Body of pancreas (tissue), 4 donors: ENCODE measurements around the gene MGME1. TPM values are rescaled to one million over a fixed set of nuclear protein-coding genes. Genes with fewer than 3 reads are reported as not detected.

Experiments
- ATAC-seq: fragments of 150-250 bp; one replicate; pipeline ENCODE4 v1.9.1; 2016
- DNase-seq, 4 donors: peaks; one replicate each; pipeline ENCODE4 v3.0.0-alpha.2; 2019
- H3K27ac ChIP-seq, 4 donors: fragments of 200-600 bp; sonication (generic); 1 replicate in 3 of 4; 2 replicates in 1 of 4; pipeline versions ENCODE4 v1.5.1 to v1.6.1; 2016 to 2019; ENCODE audit warnings: mild to moderate bottlenecking in 1 of 4, mixed read lengths in 1 of 4, moderate library complexity in 1 of 4
- H3K27me3 ChIP-seq, 2 donors: fragments of 200-600 bp; sonication (generic); one replicate each; pipeline ENCODE4 v1.6.0; 2016; ENCODE audit warnings: mild to moderate bottlenecking in 1 of 2
- H3K36me3 ChIP-seq, 2 donors: fragments of 200-600 bp; sonication (generic); replicated peaks in 1 of 2; 2 replicates each; pipeline ENCODE4 v1.5.1; 2016; ENCODE audit warnings: low read depth in 2 of 2; ENCODE audit not compliant: insufficient read depth in 1 of 2
- H3K4me1 ChIP-seq: fragments of 200-600 bp; sonication (generic); one replicate; pipeline ENCODE4 v1.6.0; 2016
- H3K4me3 ChIP-seq, 2 donors: fragments of 200-600 bp; sonication (generic); 1 replicate in 1 of 2; 2 replicates in 1 of 2; pipeline ENCODE4 v1.5.1; 2016 to 2019
- H3K9me3 ChIP-seq, 3 donors: fragments of 200-600 bp; sonication (generic); 1 replicate in 2 of 3; 2 replicates in 1 of 3; pipeline ENCODE4 v1.5.1; 2016
- POLR2A ChIP-seq, 3 donors: fragments of 450-650 bp; IDR thresholded peaks; one replicate each; pipeline ENCODE4 v1.6.1; 2016; ENCODE audit warnings: antibody characterized with exemption in 3 of 3, mild to moderate bottlenecking in 2 of 3
- WGBS, 2 donors: methylation state at CpG; one replicate each; pipeline ENCODE4 v1.1.5; 2017; 5-methylcytosine and 5-hydroxymethylcytosine counted together
- intact Hi-C: fragments of 100-400 bp; cut with DNase I; formaldehyde crosslinking; loops from one replicate; pipeline ENCODE4 v1.15.1; 2023
- total RNA-seq, 2 donors: library from RNA; depleted of rRNA; stranded (reverse); fragments of >200 nt; gene quantifications; one replicate each; pipeline ENCODE4 v1.1.0, GENCODE V29; 2016
- TF ChIP-seq, protein P1 (sequence below), 7 experiments: fragments of 450-650 bp in 4 of 7; fragments of 200-600 bp in 3 of 7; sonication (generic) in 3 of 7; IDR thresholded peaks; one replicate each; pipeline ENCODE4 v1.5.1; 2016 to 2019; ENCODE audit warnings: antibody characterized with exemption in 7 of 7

MGME1 gene
- total RNA-seq, 2 donors from 2014 or later = 3.0 to 6.5 TPM

GRCh38 chr20:17925940-17926300, 42.9 kb upstream of the MGME1 start:
- TF ChIP-seq POLR2A (IDR thresholded peaks at IDR 0.05) = no peak
- TF ChIP-seq, protein P1, sequence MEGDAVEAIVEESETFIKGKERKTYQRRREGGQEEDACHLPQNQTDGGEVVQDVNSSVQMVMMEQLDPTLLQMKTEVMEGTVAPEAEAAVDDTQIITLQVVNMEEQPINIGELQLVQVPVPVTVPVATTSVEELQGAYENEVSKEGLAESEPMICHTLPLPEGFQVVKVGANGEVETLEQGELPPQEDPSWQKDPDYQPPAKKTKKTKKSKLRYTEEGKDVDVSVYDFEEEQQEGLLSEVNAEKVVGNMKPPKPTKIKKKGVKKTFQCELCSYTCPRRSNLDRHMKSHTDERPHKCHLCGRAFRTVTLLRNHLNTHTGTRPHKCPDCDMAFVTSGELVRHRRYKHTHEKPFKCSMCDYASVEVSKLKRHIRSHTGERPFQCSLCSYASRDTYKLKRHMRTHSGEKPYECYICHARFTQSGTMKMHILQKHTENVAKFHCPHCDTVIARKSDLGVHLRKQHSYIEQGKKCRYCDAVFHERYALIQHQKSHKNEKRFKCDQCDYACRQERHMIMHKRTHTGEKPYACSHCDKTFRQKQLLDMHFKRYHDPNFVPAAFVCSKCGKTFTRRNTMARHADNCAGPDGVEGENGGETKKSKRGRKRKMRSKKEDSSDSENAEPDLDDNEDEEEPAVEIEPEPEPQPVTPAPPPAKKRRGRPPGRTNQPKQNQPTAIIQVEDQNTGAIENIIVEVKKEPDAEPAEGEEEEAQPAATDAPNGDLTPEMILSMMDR (IDR thresholded peaks at IDR 0.05) = no peak
- Histone ChIP-seq H3K27ac (peak overlapping the region; percentile 9 to 42 (median 29)), H3K9me3 (no peaks in the 10 kb centered on the region), H3K4me1 (peaks cover 52% of the 10 kb centered on the region), H3K36me3 (no peaks in the 10 kb centered on the region), H3K27me3 (no peaks in the 10 kb centered on the region), H3K4me3 (no peak overlapping the region)
- 25 to 29% methylated on average over 1 of the region's 1 CpG for WGBS, 2 donors
- ATAC-seq (no peak), DNase-seq (no peak)
- intact Hi-C loops = no loop called here

DNA sequence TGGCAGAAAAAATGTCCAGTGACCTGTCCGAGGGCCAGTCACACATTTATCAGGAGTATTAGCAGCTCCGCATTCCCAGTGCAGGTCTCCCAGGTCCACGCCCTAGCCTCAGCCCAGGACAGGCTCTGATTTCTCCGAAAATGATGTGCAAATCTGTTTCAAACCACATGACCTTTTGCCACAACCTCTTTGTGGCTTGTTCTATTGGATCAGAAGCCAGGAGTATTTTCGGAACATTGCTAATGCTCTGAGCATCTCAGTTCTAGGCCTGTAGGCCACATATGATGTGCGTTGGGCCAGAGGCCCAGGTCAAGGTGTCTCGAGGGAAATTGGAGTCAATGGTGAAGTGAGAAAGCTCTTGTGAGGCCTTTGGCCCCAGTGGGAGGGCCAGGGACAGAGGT, 40.6 kb upstream of the MGME1 start:
- intact Hi-C loops = no loop called here
- Histone ChIP-seq H3K4me1 (peaks cover 52% of the 10 kb centered on the region), H3K27ac (peak overlapping the region; percentile 49 to 73 (median 54)), H3K36me3 (no peaks in the 10 kb centered on the region), H3K27me3 (no peaks in the 10 kb centered on the region), H3K9me3 (no peaks in the 10 kb centered on the region), H3K4me3 (no peak overlapping the region)
- 60 to 77% methylated on average over 7 of the region's 7 CpGs for WGBS, 2 donors
- ATAC-seq (peak; percentile 16), DNase-seq (peak in 1 of 4 donors; percentile 19)
- TF ChIP-seq, protein P1 (IDR thresholded peaks at IDR 0.05) = no peak
- TF ChIP-seq POLR2A (IDR thresholded peaks at IDR 0.05) = no peak

DNA sequence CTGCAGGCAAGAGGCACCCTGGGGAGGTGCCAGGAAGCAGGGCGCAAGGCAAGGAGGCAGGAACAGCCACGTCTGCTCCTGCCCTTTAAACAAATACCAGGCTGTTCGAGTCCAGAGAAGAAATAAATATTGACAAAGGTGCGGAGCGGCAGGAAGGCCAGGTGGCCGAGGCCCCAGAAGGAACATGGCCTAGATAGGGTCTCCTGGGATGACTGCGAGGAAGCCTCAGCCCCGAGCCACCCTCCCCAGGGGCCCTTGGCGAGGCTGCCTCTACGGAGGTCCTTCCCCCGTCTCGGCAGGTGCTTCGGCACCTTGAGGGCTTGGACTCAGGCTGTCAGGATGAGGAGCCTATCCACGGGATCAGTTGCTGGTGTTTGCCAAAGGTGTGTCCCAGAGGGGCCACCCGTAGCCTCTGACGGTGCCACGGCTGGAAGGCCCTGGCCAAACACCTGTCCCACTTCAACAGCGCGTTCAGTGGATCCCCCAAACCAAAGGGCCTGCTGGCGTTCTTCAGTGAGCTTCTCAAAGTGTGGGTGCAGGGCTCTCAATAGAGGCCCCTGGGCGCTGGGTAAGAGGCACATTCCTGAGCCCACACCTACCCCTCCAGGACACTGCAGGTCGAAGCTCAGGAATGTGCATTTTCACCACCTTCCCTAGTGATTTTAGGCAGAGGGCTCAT, 40.0 kb upstream of the MGME1 start:
- peak overlapping the region; percentile 49 to 73 (median 54) for H3K27ac ChIP-seq
- peak; percentile 47 to 72 (median 58) for DNase-seq
- WGBS, 2 donors = 29 to 44% methylated on average over 9 to 22 of the region's 22 CpGs

DNA sequence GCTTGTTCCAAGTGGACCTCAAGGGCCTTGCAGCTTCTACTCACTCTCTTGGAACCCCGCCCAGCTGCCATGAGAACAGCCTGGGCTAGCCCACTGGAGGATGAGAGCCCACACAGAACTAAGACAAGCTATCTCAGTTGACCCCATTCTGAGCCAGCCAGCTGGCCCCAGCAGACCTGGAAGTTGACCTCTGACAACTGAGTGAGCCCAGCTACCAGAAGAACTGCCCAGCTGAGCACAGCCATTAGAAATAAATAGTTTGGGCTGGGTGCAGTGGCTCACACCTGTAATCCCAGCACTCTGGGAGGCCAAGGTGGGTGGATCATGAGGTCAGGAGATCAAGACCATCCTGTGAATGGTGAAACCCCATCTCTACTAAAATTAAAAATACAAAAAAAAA, 37.3 kb upstream of the MGME1 start:
- WGBS, 2 donors = 82 to 91% methylated on average over 1 of the region's 1 CpG
- DNase-seq (no peak), ATAC-seq (no peak)
- intact Hi-C loops = no loop called here
- Histone ChIP-seq H3K27me3 (no peaks in the 10 kb centered on the region), H3K36me3 (no peaks in the 10 kb centered on the region), H3K9me3 (no peaks in the 10 kb centered on the region), H3K4me1 (peaks cover 41% of the 10 kb centered on the region), H3K27ac (no peak overlapping the region), H3K4me3 (no peak overlapping the region)
- TF ChIP-seq, protein P1 (IDR thresholded peaks at IDR 0.05) = no peak
- TF ChIP-seq POLR2A (IDR thresholded peaks at IDR 0.05) = no peak

More for the DNA sequence above, 40.0 kb upstream of the MGME1 start:
- no peaks in the 10 kb centered on the region for H3K27me3 ChIP-seq
- H3K36me3 ChIP-seq = no peaks in the 10 kb centered on the region
- TF ChIP-seq, protein P1 (IDR thresholded peaks at IDR 0.05) = no peak
- TF ChIP-seq POLR2A (IDR thresholded peaks at IDR 0.05) = peak in 1 of 3 donors; percentile 14
- peak; percentile 76 for ATAC-seq
- H3K9me3 ChIP-seq = no peaks in the 10 kb centered on the region
- intact Hi-C loops = no loop called here
- H3K4me3 ChIP-seq = no peak overlapping the region
- peaks cover 58% of the 10 kb centered on the region for H3K4me1 ChIP-seq

GRCh38 chr20:17932396-17932795, 36.4 kb upstream of the MGME1 start:
- no peak for ATAC-seq
- Histone ChIP-seq H3K4me3 (no peak overlapping the region), H3K36me3 (no peaks in the 10 kb centered on the region), H3K4me1 (peaks cover 39% of the 10 kb centered on the region), H3K27ac (no peak overlapping the region), H3K27me3 (no peaks in the 10 kb centered on the region), H3K9me3 (no peaks in the 10 kb centered on the region)
- TF ChIP-seq, protein P1 (IDR thresholded peaks at IDR 0.05) = no peak
- TF ChIP-seq POLR2A (IDR thresholded peaks at IDR 0.05) = no peak
- intact Hi-C loops = no loop called here
- 76 to 87% methylated on average over 5 of the region's 5 CpGs for WGBS, 2 donors
- DNase-seq = peak in 1 of 4 donors; percentile 27
